GM21717 (cell line): ENCODE measurements around the gene CCDC17.

Experiments
- ATAC-seq: cut with Tn5 transposase; IDR thresholded peaks from one replicate; pipeline ENCODE4 v1.9.1; 2021; ENCODE audit warnings: mild to moderate bottlenecking, moderate library complexity; ENCODE audit not compliant: unreplicated experiment

Gene CCDC17

GRCh38 chr1:45623972-45624371 lies at the start of gene CCDC17:
TSS of gene CCDC17 (minus strand) at chr1:45624054. CDS start at chr1:45623909, 145 bp downstream.
- no peak for ATAC-seq

- ATAC-seq, result no peak
These were observed 46.2 kb upstream of the CCDC17 start for GRCh38 chr1:45669859-45670655.

GRCh38 chr1:45669379-45669778 lies 45.5 kb upstream of the CCDC17 start:
- no peak for ATAC-seq

- ATAC-seq, result no peak
These were observed 44.7 kb upstream of the CCDC17 start for GRCh38 chr1:45668526-45668925.

GRCh38 chr1:45667321-45668111 lies 43.7 kb upstream of the CCDC17 start:
- ATAC-seq, result no peak

- no peak for ATAC-seq
These were observed 43.0 kb upstream of the CCDC17 start for GRCh38 chr1:45666836-45667235.

GRCh38 chr1:45660336-45660735 lies 36.5 kb upstream of the CCDC17 start:
- no peak for ATAC-seq

GRCh38 chr1:45659222-45659621 lies 35.4 kb upstream of the CCDC17 start:
- no peak for ATAC-seq

GRCh38 chr1:45658171-45658570 lies 34.3 kb upstream of the CCDC17 start:
- ATAC-seq, result no peak

- ATAC-seq, result no peak
These were observed 32.8 kb upstream of the CCDC17 start for GRCh38 chr1:45656573-45657226.

GRCh38 chr1:45654540-45655280 lies 30.9 kb upstream of the CCDC17 start:
- no peak for ATAC-seq

GRCh38 chr1:45647248-45648021 lies 23.6 kb upstream of the CCDC17 start:
- ATAC-seq, result no peak

GRCh38 chr1:45644661-45645060 lies 20.8 kb upstream of the CCDC17 start:
- ATAC-seq, result no peak

- ATAC-seq, result no peak
These were observed 20.1 kb upstream of the CCDC17 start for GRCh38 chr1:45643978-45644377.

- ATAC-seq, result no peak
These were observed 19.5 kb upstream of the CCDC17 start for GRCh38 chr1:45643321-45643720.

- ATAC-seq, result no peak
These were observed 16.4 kb upstream of the CCDC17 start for GRCh38 chr1:45640293-45640692.

- ATAC-seq, result no peak
These were observed 11.4 kb upstream of the CCDC17 start for GRCh38 chr1:45635211-45635610.

- ATAC-seq, result no peak
These were observed 6.6 kb upstream of the CCDC17 start for GRCh38 chr1:45630429-45630828.

- ATAC-seq, result no peak
These were observed 5.2 kb upstream of the CCDC17 start for GRCh38 chr1:45629035-45629434.
